SK-N-SH treated with all-trans-retinoic acid at 6 μM for 48 hours (cell line): ENCODE measurements around the gene SLC35F4.

Experiments used
- ATAC-seq: fragments of 200-7000 bp; cut with Tn5 transposase; 3 replicates; pipeline ENCODE4 v1.9.1; 2020; ENCODE audit warnings: mild to moderate bottlenecking, moderate library complexity
- ARNTL ChIP-seq: fragments of 450-650 bp; formaldehyde crosslinking; IDR thresholded peaks from 2 replicates; pipeline ENCODE4 v1.5.0; 2020; ENCODE audit warnings: low read depth, mild to moderate bottlenecking, moderate library complexity, borderline replicate concordance
- BACH2 ChIP-seq: fragments of 250-450 bp; sonication (Bioruptor Pico); IDR thresholded peaks from 2 replicates; pipeline ENCODE4 v1.9.0; 2021; ENCODE audit warnings: mild to moderate bottlenecking, borderline replicate concordance
- CSDC2 ChIP-seq: fragments of 250-450 bp; sonication (Bioruptor Pico); IDR thresholded peaks from 2 replicates; pipeline ENCODE4 v1.5.0; 2020; ENCODE audit warnings: mild to moderate bottlenecking, moderate library complexity
- GLIS3 ChIP-seq: fragments of 250-450 bp; sonication (Bioruptor Pico); IDR thresholded peaks from 2 replicates; pipeline ENCODE4 v1.5.0; 2020; ENCODE audit warnings: mild to moderate bottlenecking, moderate library complexity
- OSR1 ChIP-seq: fragments of 250-450 bp; sonication (Bioruptor Pico); IDR thresholded peaks from 2 replicates; pipeline ENCODE4 v1.8.0; 2022; ENCODE audit warnings: moderate library complexity, mild to moderate bottlenecking, inconsistent platforms
- PPARA ChIP-seq: fragments of 250-450 bp; sonication (Bioruptor Pico); IDR thresholded peaks from 2 replicates; pipeline ENCODE4 v1.5.0; 2020; ENCODE audit warnings: mild to moderate bottlenecking, borderline replicate concordance
- RARB ChIP-seq: fragments of 250-450 bp; sonication (Bioruptor Pico); IDR thresholded peaks from 2 replicates; pipeline ENCODE4 v1.8.0; 2021; ENCODE audit warnings: mild to moderate bottlenecking, moderate library complexity
- SNAI2 ChIP-seq: fragments of 250-450 bp; sonication (Bioruptor Pico); IDR thresholded peaks from 2 replicates; pipeline ENCODE4 v1.5.0; 2020; ENCODE audit warnings: mild to moderate bottlenecking, moderate library complexity
- TCF4 ChIP-seq: fragments of 250-450 bp; sonication (Bioruptor Pico); IDR thresholded peaks from 2 replicates; pipeline ENCODE4 v1.8.0; 2021; ENCODE audit warnings: mild to moderate bottlenecking, moderate library complexity, borderline replicate concordance
- TOX ChIP-seq: fragments of 250-450 bp; sonication (Bioruptor Pico); IDR thresholded peaks from 2 replicates; pipeline ENCODE4 v1.8.0; 2021; ENCODE audit warnings: mild to moderate bottlenecking, moderate library complexity, borderline replicate concordance
- ZC3H10 ChIP-seq: fragments of 250-450 bp; sonication (Bioruptor Pico); IDR thresholded peaks from 2 replicates; pipeline ENCODE4 v1.5.1; 2021; ENCODE audit warnings: mild to moderate bottlenecking, moderate library complexity
- ZFP3 ChIP-seq: fragments of 250-450 bp; sonication (Bioruptor Pico); IDR thresholded peaks from 2 replicates; pipeline ENCODE4 v1.5.0; 2020; ENCODE audit warnings: mild to moderate bottlenecking, moderate library complexity
- ZFP30 ChIP-seq: fragments of 450-650 bp; formaldehyde crosslinking; IDR thresholded peaks from 2 replicates; pipeline ENCODE4 v1.5.0; 2022; ENCODE audit warnings: mild to moderate bottlenecking, moderate library complexity
- ZNF565 ChIP-seq: fragments of 450-650 bp; formaldehyde crosslinking; conservative IDR thresholded peaks from 2 replicates; pipeline ENCODE4 v1.5.0; 2020; ENCODE audit warnings: low read depth, mild to moderate bottlenecking, moderate library complexity
- ZNF70 ChIP-seq: fragments of 450-650 bp; formaldehyde crosslinking; IDR thresholded peaks from 2 replicates; pipeline ENCODE4 v1.5.0; 2020; ENCODE audit warnings: mild to moderate bottlenecking, moderate library complexity
- ZNF8 ChIP-seq: fragments of 450-650 bp; formaldehyde crosslinking; IDR thresholded peaks from 2 replicates; pipeline ENCODE4 v1.5.0; 2020; ENCODE audit warnings: mild to moderate bottlenecking, moderate library complexity
- TF ChIP-seq, protein P1 (sequence below): fragments of 250-450 bp; sonication (Bioruptor Pico); IDR thresholded peaks from 2 replicates; pipeline ENCODE4 v1.5.1; 2021; ENCODE audit warnings: mild to moderate bottlenecking, moderate library complexity
- TF ChIP-seq, protein P2 (sequence below): fragments of 250-450 bp; sonication (Bioruptor Pico); IDR thresholded peaks from 2 replicates; pipeline ENCODE4 v1.8.0; 2021; ENCODE audit warnings: low read depth, mild to moderate bottlenecking, moderate library complexity, borderline replicate concordance
- TF ChIP-seq, protein P3 (sequence below): fragments of 250-450 bp; sonication (Bioruptor Pico); IDR thresholded peaks from 2 replicates; pipeline ENCODE4 v1.5.1; 2020; ENCODE audit warnings: low read depth, mild to moderate bottlenecking, moderate library complexity

Gene SLC35F4

DNA sequence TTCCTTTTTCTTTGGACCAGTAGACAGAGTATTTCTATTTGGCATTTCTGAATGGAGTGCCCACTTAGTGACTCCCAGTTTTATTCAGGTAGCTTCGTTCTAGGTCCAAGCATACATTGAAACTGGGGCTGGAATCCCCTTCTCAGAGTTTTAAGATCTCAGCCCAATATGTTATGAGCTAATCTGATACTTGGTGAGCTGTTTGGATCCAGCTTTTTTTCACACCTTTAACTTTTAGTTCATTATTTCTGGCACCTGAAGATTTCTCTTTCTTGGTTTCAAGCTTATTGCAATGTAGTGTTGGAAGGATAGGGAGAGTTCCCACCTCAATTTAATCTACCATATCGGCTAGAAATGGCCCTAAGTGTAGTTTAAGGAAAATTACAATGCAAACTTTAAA, 318.8 kb downstream of the SLC35F4 start:
- TF ChIP-seq, protein P1, sequence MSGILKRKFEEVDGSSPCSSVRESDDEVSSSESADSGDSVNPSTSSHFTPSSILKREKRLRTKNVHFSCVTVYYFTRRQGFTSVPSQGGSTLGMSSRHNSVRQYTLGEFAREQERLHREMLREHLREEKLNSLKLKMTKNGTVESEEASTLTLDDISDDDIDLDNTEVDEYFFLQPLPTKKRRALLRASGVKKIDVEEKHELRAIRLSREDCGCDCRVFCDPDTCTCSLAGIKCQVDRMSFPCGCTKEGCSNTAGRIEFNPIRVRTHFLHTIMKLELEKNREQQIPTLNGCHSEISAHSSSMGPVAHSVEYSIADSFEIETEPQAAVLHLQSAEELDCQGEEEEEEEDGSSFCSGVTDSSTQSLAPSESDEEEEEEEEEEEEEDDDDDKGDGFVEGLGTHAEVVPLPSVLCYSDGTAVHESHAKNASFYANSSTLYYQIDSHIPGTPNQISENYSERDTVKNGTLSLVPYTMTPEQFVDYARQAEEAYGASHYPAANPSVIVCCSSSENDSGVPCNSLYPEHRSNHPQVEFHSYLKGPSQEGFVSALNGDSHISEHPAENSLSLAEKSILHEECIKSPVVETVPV (CRISPR knock-in tag): no peak
- no peak for TF ChIP-seq TCF4
- TF ChIP-seq ZFP3 (CRISPR knock-in tag): no peak
- no peak for TF ChIP-seq ZC3H10 (CRISPR knock-in tag)
- TF ChIP-seq ZFP30 (CRISPR knock-in tag): no peak
- no peak for TF ChIP-seq BACH2 (CRISPR knock-in tag)
- no peak for ATAC-seq

DNA sequence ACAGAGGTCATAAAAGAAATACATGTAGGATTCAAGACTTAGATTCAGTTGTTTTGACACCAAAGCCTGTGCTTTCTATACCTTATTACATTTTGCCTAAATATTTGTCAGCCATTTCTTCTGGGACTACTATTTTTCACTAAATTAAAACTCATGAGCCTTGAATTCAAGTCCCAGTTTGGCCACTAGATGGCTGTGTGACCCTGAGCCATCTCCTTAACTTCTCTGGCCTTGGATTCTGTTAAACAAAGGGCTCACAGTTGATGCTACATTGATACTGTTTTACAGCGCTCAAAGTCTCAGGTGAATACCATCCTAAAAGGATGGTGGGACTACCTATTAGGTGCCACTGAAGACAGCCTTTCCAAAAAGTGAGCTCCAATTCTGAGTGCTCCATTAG, 332.7 kb downstream of the SLC35F4 start:
- TF ChIP-seq GLIS3: no peak
- no peak for ATAC-seq

DNA sequence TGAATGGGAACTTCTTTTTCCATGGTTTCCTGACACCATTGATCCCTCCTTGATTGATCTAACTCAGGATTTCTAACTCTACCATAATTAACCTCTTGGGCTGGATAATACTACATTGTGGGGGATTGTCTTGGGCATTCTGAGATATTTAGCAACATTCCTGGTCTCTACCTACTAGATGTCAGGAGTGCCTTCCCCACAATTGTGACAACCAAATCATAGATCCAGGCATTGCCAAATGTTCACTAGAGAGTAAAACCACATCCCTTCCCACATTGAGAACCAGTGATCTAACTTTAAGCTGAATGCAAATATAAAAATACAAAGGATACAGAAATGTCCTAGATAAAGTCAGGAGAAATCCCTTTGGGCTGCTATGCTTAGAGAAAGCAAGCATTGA, 335.3 kb downstream of the SLC35F4 start:
- TF ChIP-seq, protein P1 (CRISPR knock-in tag): no peak
- no peak for TF ChIP-seq ARNTL
- TF ChIP-seq RARB (CRISPR knock-in tag): no peak
- TF ChIP-seq, protein P2, sequence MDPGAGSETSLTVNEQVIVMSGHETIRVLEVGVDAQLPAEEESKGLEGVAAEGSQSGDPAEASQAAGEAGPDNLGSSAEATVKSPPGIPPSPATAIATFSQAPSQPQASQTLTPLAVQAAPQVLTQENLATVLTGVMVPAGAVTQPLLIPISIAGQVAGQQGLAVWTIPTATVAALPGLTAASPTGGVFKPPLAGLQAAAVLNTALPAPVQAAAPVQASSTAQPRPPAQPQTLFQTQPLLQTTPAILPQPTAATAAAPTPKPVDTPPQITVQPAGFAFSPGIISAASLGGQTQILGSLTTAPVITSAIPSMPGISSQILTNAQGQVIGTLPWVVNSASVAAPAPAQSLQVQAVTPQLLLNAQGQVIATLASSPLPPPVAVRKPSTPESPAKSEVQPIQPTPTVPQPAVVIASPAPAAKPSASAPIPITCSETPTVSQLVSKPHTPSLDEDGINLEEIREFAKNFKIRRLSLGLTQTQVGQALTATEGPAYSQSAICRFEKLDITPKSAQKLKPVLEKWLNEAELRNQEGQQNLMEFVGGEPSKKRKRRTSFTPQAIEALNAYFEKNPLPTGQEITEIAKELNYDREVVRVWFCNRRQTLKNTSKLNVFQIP (CRISPR knock-in tag): no peak

DNA sequence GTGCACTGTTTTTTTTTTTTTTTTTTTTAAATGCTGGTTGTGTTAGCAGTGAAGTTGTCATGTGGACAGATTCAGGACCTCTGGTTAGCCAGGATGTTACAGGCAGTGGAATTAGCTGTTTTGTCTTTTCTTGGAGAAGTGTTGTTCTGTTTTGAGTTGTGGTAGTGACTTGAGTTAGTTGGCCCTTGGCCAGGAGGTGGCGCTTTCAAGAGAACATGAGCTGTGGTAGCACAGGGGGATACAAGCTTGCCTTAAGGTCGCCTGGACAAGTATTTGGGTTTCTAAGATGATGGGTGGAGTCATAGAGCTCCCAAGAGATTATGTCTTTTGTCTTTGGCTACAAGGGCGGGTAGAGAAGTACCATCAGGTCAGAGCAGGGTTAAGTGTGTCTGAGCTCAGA, 338.9 kb downstream of the SLC35F4 start:
- ATAC-seq: no peak
- TF ChIP-seq SNAI2 (CRISPR knock-in tag): no peak
- no peak for TF ChIP-seq PPARA
- no peak for TF ChIP-seq ZC3H10 (CRISPR knock-in tag)
- TF ChIP-seq ZFP30 (CRISPR knock-in tag): no peak
- TF ChIP-seq, protein P3, sequence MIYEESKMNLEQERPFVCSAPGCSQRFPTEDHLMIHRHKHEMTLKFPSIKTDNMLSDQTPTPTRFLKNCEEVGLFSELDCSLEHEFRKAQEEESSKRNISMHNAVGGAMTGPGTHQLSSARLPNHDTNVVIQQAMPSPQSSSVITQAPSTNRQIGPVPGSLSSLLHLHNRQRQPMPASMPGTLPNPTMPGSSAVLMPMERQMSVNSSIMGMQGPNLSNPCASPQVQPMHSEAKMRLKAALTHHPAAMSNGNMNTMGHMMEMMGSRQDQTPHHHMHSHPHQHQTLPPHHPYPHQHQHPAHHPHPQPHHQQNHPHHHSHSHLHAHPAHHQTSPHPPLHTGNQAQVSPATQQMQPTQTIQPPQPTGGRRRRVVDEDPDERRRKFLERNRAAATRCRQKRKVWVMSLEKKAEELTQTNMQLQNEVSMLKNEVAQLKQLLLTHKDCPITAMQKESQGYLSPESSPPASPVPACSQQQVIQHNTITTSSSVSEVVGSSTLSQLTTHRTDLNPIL (CRISPR knock-in tag): no peak
- no peak for TF ChIP-seq ZNF565 (CRISPR knock-in tag)
- TF ChIP-seq ZNF8 (CRISPR knock-in tag): no peak
- no peak for TF ChIP-seq ZFP3 (CRISPR knock-in tag)
- TF ChIP-seq, protein P1 (CRISPR knock-in tag): no peak
- no peak for TF ChIP-seq CSDC2
- TF ChIP-seq GLIS3: no peak
- no peak for TF ChIP-seq TOX (CRISPR knock-in tag)
- no peak for TF ChIP-seq OSR1
- TF ChIP-seq ZNF70 (CRISPR knock-in tag): no peak
- TF ChIP-seq, protein P2 (CRISPR knock-in tag): no peak
- no peak for TF ChIP-seq ARNTL
- TF ChIP-seq, all 23 proteins: peak for 0

More for the DNA sequence above, 335.3 kb downstream of the SLC35F4 start:
- no peak for ATAC-seq
